Fibroblast of pulmonary artery (primary cell): ENCODE data around the gene EFEMP2.

Experiments
- DNase-seq: peaks from one replicate; pipeline ENCODE4 v3.0.0-alpha.2; 2010; ENCODE audit warnings: low read depth
- H3K4me3 ChIP-seq: replicated peaks from 2 replicates; pipeline ENCODE4 v1.5.1; 2011; ENCODE audit warnings: low read depth, mild to moderate bottlenecking, control low read depth, low read length, moderate library complexity
- CTCF ChIP-seq: IDR thresholded peaks from 2 replicates; pipeline ENCODE4 v1.5.1; 2011; ENCODE audit warnings: mild to moderate bottlenecking, control low read depth, low read length, inconsistent platforms; ENCODE audit errors: missing control alignments

The EFEMP2 gene

GRCh38 chr11:65900125-65900898 is 27.7 kb upstream of the EFEMP2 start, which contains the start of gene FOSL1:
Gene FOSL1 (minus strand): TSS chr11:65900388. CDS start chr11:65900339, 49 bp downstream.
- peak within 1 kb of the TSS; percentile 84 for H3K4me3 ChIP-seq
- DNase-seq, result peak; percentile 95
- no peak for TF ChIP-seq CTCF

GRCh38 chr11:65899356-65900124 is 26.9 kb upstream of the EFEMP2 start:
- peak; percentile 65 for DNase-seq
- H3K4me3 ChIP-seq, result peak overlapping the region; percentile 84
- TF ChIP-seq CTCF, result no peak

- TF ChIP-seq CTCF, result no peak
- DNase-seq, result peak; percentile 31
- H3K4me3 ChIP-seq, result peak overlapping the region; percentile 84
Observed at GRCh38 chr11:65898656-65899355, 26.2 kb upstream of the EFEMP2 start.

- no peak for TF ChIP-seq CTCF
- no peak overlapping the region for H3K4me3 ChIP-seq
- no peak for DNase-seq
Observed at GRCh38 chr11:65897020-65897471, 24.4 kb upstream of the EFEMP2 start.

- no peak for DNase-seq
- no peak overlapping the region for H3K4me3 ChIP-seq
- no peak for TF ChIP-seq CTCF
Observed at GRCh38 chr11:65896034-65896999, 23.7 kb upstream of the EFEMP2 start.

- DNase-seq, result no peak
- no peak overlapping the region for H3K4me3 ChIP-seq
- TF ChIP-seq CTCF, result no peak
Observed at GRCh38 chr11:65895482-65895981, 22.9 kb upstream of the EFEMP2 start.
